Measurements from ENCODE around the gene ZNF780A.

GRCh38 chr19:40129425-40129824 lies 38.7 kb upstream of the ZNF780A start:
- TF ChIP-seq POLR2A (IDR thresholded peaks at IDR 0.05) = no peak
- no peak for TF ChIP-seq CTCF (IDR thresholded peaks at IDR 0.05)
- TF ChIP-seq POLR2AphosphoS5 (IDR thresholded peaks at IDR 0.05) = no peak
- TF ChIP-seq EP300 (IDR thresholded peaks at IDR 0.05) = no peak

All from upper lobe of left lung (tissue), 4 donors.